Caki2 (cell line): Measurements from ENCODE around the gene TMEM255A. TPM values are rescaled to one million over a fixed set of nuclear protein-coding genes. Genes with fewer than 3 reads are reported as not detected.

ENCODE experiments used
- DNase-seq: peaks from one replicate; pipeline ENCODE4 v3.0.0-alpha.2; 2015; ENCODE audit warnings: low read depth
- in situ Hi-C: cut with HindIII; loops from 2 replicates; pipeline ENCODE4 v1.10.0; 2016; ENCODE audit warnings: low sequenced_read_pairs, low pct_unique_long_range_greater_than_20kb, mixed read lengths
- total RNA-seq: library from RNA; depleted of rRNA; stranded (reverse); fragments of >200 nt; shearing (Covaris generic); gene quantifications from 2 replicates; pipeline ENCODE4 v1.2.3, GENCODE V29; 2014; ENCODE audit warnings: low replicate concordance; rRNA removed

TMEM255A gene
- total RNA-seq, 1 experiment from 2014 or later = 0.41 TPM

DNA sequence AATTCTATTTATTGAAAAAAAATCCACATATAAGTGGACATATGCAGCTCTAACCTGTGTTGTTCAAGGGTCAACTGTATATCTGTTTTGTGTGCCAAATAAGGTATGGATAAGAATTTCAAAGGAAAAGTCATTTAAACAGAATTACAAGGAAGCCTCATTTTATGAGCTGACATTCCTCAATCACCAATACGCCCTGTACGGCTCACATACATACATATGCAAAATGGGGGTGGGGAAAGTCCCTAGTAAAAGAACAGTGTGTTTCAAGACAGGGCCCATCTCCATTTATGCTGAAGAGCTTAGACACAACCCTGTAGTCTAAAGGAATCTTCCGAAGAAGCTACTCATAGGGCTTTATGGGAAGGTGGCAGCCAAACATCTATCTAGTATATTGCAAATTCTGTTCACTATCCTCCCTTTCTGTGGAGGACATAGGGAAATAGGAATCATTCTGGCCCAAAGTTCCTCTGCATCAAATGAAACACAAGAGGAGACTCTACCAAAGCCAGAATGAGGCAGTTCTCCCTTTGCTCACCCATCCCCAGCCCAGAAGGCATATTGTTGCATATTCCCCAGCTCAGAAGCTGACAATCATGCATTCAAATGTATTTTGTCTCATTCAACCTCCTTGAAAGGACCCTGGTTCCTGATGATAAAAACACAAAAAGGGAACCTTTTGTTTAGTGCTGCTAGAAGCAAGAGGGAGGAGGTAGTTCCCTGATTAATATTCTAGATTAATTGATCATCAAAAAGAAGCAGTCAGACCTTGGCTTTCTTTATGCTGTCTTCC is 74.4 kb downstream of the TMEM255A start:
- in situ Hi-C loops = no loop called here
- DNase-seq = no peak

DNA sequence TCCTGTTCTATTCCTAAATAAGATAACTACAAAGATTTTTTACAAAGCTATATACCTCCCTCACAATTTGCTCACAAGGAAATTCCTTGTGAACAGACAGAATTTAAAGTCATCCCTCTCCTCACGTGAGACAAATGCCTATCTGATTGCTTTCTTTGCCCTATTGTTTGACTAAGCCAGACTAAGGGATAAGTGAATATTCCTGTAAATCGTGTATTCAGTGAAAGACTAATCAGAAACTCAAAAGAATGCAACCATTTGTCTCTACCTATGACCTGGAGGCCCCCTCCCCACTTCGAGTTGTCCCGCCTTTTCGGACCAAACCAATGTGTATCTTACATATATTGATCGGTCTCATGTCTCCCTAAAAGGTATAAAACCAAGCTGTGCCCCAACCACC is 76.0 kb downstream of the TMEM255A start:
- in situ Hi-C loops = no loop called here
- DNase-seq = no peak

DNA sequence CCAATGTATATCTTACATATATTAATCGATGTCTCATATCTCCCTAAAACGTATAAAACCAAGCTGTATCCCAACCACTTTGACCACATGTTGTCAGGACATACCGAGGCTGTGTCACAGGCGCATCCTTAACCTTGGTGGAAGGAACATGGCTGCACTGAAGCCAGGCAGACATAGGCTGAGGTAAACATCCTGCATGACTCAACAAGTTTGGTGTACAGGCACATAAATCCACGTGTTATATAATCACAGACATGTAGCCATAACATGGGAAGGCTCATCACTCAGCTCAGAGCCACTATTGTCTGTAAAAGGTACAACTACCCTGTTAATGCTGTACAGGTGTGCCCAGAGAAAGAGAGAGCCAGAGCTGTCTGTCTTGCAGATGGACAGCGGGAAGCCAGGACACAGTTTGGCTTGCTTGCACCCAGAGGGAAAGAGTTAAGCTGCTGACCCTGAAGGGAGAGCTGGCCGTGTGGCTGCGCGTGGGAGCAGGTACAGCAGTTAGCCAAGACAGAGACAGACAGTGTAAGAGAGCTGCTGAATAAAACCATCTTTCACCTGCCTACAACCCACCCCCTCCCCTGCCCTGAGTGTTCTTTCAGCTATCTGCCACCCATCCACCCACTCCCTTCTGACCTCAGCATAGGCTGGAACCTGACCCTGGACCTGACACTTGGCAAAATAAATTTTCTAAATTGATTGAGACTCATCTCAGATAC is 82.9 kb downstream of the TMEM255A start:
- in situ Hi-C loops = no loop called here
- no peak for DNase-seq

DNA sequence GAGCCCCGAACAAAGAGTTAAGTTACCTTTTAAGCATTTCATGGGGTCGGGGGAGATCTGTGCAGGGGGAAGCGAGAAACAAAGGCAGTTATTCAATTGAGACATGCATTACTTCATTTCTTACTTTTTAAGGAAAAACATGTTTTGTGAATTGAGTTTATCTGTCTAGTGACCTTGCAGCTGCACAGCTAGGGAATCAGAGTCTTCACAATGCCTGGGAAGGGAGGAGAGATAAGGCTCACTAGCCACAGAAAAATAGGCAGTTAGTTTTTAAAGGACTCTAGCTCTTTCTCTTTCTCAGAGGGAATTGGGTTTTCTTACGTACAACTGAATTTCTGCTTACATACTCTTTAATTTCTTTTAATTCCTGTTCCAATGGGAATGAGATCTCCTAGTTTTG is 86.9 kb downstream of the TMEM255A start:
- DNase-seq = no peak
- in situ Hi-C loops = no loop called here

DNA sequence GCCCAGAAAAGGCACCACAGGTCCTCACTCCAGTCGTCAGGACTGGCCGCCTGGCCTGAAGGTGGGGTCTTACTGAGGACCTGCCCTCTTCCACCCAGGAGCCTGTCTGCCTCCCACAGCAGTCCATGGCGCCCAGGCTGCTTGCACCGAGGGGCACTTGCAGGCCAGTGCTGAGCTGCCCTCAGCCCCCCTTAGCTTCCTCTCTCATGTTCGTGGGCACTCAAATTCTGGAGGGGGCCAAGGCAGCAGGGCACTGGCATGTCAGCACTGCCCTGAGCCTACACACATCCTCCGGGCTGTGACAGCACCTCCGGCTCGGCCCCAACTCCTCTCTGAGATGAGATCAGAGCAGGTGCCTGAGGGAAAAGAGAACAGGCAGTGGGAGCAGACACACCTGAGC is 87.9 kb downstream of the TMEM255A start:
- no peak for DNase-seq
- in situ Hi-C loops = no loop called here

DNA sequence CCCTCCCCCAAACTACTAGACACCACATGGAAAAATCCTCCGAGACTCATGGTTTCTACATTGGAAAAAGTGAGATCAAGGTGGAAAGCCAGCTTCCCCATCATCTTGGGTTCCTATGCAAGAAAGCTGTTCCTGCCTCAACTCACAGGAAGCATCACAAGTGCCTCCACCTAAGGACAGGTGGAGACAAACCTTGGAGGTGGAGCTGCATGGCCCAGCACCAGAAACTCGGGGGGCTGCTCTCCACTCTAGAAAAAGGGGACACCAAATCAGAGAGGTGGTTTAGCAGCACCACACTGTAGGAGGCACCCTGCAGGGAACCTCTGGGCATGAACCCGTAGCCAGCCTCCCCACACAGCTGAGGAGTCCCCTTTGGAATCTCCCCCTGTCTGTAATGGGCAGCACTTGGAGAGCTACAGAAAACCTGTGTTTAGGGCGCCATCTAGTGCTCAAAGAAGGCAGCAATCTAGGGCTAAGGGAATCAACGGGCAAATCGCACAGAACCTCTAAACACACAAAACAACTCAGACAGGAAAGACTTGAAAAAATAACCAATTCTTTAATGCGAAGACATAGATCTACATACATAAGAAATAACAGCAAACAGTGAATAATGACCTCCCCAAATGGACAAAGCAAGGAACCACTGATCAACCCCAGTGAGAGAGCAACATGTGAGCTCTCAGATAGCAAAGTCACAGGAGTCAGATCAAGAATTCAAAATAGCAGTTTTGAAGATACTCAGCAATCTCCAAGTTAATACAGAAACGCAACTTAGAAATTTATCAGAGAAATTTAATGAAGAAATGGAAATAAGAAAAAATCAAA is 97.6 kb downstream of the TMEM255A start:
- peak; percentile 34 for DNase-seq
- in situ Hi-C loops = no loop called here

Other genes with a start within 250 kb of the TMEM255A start
- gene RHOXF2B, start 233.8 kb downstream of the TMEM255A start, total RNA-seq = not detected in 2 replicates
- gene RHOXF1, start 195.5 kb downstream of the TMEM255A start, total RNA-seq = not detected in 2 replicates
- not detected in 2 replicates for gene RHOXF2, start 152.8 kb downstream of the TMEM255A start, total RNA-seq
- gene ZBTB33, start 60.6 kb downstream of the TMEM255A start, total RNA-seq = 3.4 and 5.0 TPM in 2 replicates
- not detected in 2 replicates for gene ATP1B4, start 50.6 kb upstream of the TMEM255A start, total RNA-seq
- gene LAMP2, start 157.8 kb upstream of the TMEM255A start, total RNA-seq = 127 and 128 TPM in 2 replicates
- 18.6 and 20.5 TPM in 2 replicates for gene CUL4B, start 249.5 kb upstream of the TMEM255A start, total RNA-seq